IMR-90 (cell line): ENCODE measurements around the gene FAM20C. TPM values are rescaled to one million over a fixed set of nuclear protein-coding genes. Genes with fewer than 3 reads are reported as not detected.

ENCODE experiments used
- ATAC-seq: fragments of 200-7000 bp; cut with Tn5 transposase; 2 replicates; pipeline ENCODE4 v1.9.1; 2020; ENCODE audit warnings: low read depth, mild to moderate bottlenecking, moderate library complexity
- BruUV-seq: library from RNA; stranded (reverse); fragments of 400-500 nt; replicated peaks from 2 replicates; lab custom pipeline; 2021; lab: Mats Ljungman, UMichigan
- CTCF ChIA-PET: fragments of 300-600 bp; formaldehyde crosslinking; extraction: SDS; loops from one replicate; lab custom pipeline; 2021; ENCODE audit warnings: antibody characterized with exemption; lab: Yijun Ruan, JAX
- POLR2A ChIA-PET: fragments of 300-600 bp; sonication (Branson Sonifier 250); formaldehyde crosslinking; loops from one replicate; lab custom pipeline; 2022; ENCODE audit warnings: antibody characterized with exemption; ENCODE audit not compliant: unreplicated experiment; lab: Charles Lee
- DNase-seq: peaks from one replicate; pipeline ENCODE4 v3.0.0; 2013
- H2AFZ ChIP-seq: replicated peaks from 2 replicates; pipeline ENCODE3; 2013; ENCODE audit warnings: low read length, mild to moderate bottlenecking; ENCODE audit not compliant: poor library complexity
- H2AK5ac ChIP-seq: 2 replicates; pipeline ENCODE4 v1.6.1; 2013; ENCODE audit warnings: low read depth, low read length, inconsistent platforms
- H2AK9ac ChIP-seq: replicated peaks from 2 replicates; pipeline ENCODE3; 2013; ENCODE audit warnings: mild to moderate bottlenecking, low read depth, low read length, moderate library complexity; ENCODE audit not compliant: poor library complexity
- H2BK120ac ChIP-seq: 2 replicates; pipeline ENCODE4 v1.6.1; 2013; ENCODE audit warnings: low read depth, low read length, inconsistent platforms
- H2BK15ac ChIP-seq: 3 replicates; pipeline ENCODE4 v1.6.1; 2013; ENCODE audit warnings: low read depth, low read length, inconsistent platforms
- H2BK20ac ChIP-seq: 2 replicates; pipeline ENCODE4 v1.6.1; 2013; ENCODE audit warnings: low read depth, mild to moderate bottlenecking, inconsistent platforms, low read length, moderate library complexity
- H2BK5ac ChIP-seq: 2 replicates; pipeline ENCODE4 v1.6.1; 2013; ENCODE audit warnings: mild to moderate bottlenecking, low read depth, low read length, inconsistent platforms; ENCODE audit not compliant: poor library complexity, severe bottlenecking
- H3K14ac ChIP-seq: replicated peaks from 2 replicates; pipeline ENCODE4 v1.6.1; 2013; ENCODE audit warnings: low read depth, low read length, inconsistent platforms
- H3K18ac ChIP-seq: 2 replicates; pipeline ENCODE4 v1.6.1; 2013; ENCODE audit warnings: low read depth, low read length, control low read depth
- H3K23ac ChIP-seq: 2 replicates; pipeline ENCODE4 v1.6.1; 2013; ENCODE audit warnings: low read depth, low read length, inconsistent platforms
- H3K27ac ChIP-seq: 2 replicates; pipeline ENCODE4 v1.5.1; 2013; ENCODE audit warnings: mild to moderate bottlenecking, control low read depth, low read length; ENCODE audit not compliant: insufficient read depth
- H3K27me3 ChIP-seq: 2 replicates; pipeline ENCODE4 v1.6.1; 2013; ENCODE audit warnings: low read length; ENCODE audit not compliant: control insufficient read depth, insufficient read depth
- H3K36me3 ChIP-seq: 2 replicates; pipeline ENCODE4 v1.6.1; 2013; ENCODE audit warnings: low read length, mixed read lengths; ENCODE audit not compliant: control insufficient read depth, insufficient read depth
- H3K4ac ChIP-seq: 2 replicates; pipeline ENCODE4 v1.6.1; 2013; ENCODE audit warnings: low read depth, low read length, inconsistent platforms
- H3K4me1 ChIP-seq: 2 replicates; pipeline ENCODE4 v1.6.1; 2013; ENCODE audit warnings: low read length, mixed read lengths; ENCODE audit not compliant: control insufficient read depth, insufficient read depth
- H3K4me2 ChIP-seq: 2 replicates; pipeline ENCODE4 v1.6.1; 2013; ENCODE audit warnings: low read depth, mild to moderate bottlenecking, control low read depth, low read length, moderate library complexity
- H3K4me3 ChIP-seq: 2 replicates; pipeline ENCODE4 v1.5.1; 2013; ENCODE audit warnings: low read depth, mild to moderate bottlenecking, control low read depth, low read length, moderate library complexity; ENCODE audit not compliant: insufficient read depth
- H3K56ac ChIP-seq: 2 replicates; pipeline ENCODE4 v1.6.1; 2013; ENCODE audit warnings: low read length, inconsistent platforms; ENCODE audit not compliant: insufficient read depth; ENCODE audit errors: extremely low read depth
- H3K79me1 ChIP-seq, 2 experiments: 2 replicates each; pipeline ENCODE4 v1.6.1; 2013; ENCODE audit warnings: low read length in 2 of 2, inconsistent platforms in 1 of 2, low read depth in 1 of 2
- H3K9ac ChIP-seq: 2 replicates; pipeline ENCODE4 v1.6.1; 2013; ENCODE audit warnings: low read depth, low read length, control low read depth
- H3K9me1 ChIP-seq: 2 replicates; pipeline ENCODE4 v1.6.1; 2013; ENCODE audit warnings: low read length, inconsistent platforms; ENCODE audit not compliant: insufficient read depth
- H3K9me3 ChIP-seq: 2 replicates; pipeline ENCODE4 v1.6.1; 2013; ENCODE audit warnings: low read length; ENCODE audit not compliant: control insufficient read depth, insufficient read depth
- H4K20me1 ChIP-seq: 2 replicates; pipeline ENCODE4 v1.6.1; 2013; ENCODE audit warnings: low read length, inconsistent platforms; ENCODE audit not compliant: insufficient read depth
- H4K5ac ChIP-seq: 2 replicates; pipeline ENCODE4 v1.6.1; 2013; ENCODE audit warnings: mild to moderate bottlenecking, low read depth, low read length, control low read depth
- H4K8ac ChIP-seq, 2 experiments: 2 replicates each; pipeline ENCODE4 v1.6.1; 2013; ENCODE audit warnings: low read depth in 2 of 2, low read length in 2 of 2, control low read depth in 1 of 2, inconsistent platforms in 1 of 2
- H4K91ac ChIP-seq: 2 replicates; pipeline ENCODE4 v1.6.1; 2013; ENCODE audit warnings: low read depth, low read length, inconsistent platforms; ENCODE audit not compliant: insufficient read depth
- FOS ChIP-seq: fragments of 150-350 bp; IDR thresholded peaks from 2 replicates; pipeline ENCODE4 v1.6.1; 2016; ENCODE audit warnings: low read depth, low read length
- MXI1 ChIP-seq: IDR thresholded peaks from 2 replicates; pipeline ENCODE4 v1.6.1; 2012; ENCODE audit warnings: low read depth, mild to moderate bottlenecking, low read length, moderate library complexity, borderline replicate concordance
- USF2 ChIP-seq: fragments of 150-350 bp; IDR thresholded peaks from 2 replicates; pipeline ENCODE4 v1.6.1; 2017; ENCODE audit warnings: mild to moderate bottlenecking, antibody characterized with exemption, low read length, low read depth
- WGBS, 2 experiments: methylation state at CpG; one replicate each; pipeline versions ENCODE4 v1.1.5 to v1.1.7; 2013; ENCODE audit warnings: missing lambda C conversion rate in 2 of 2; ENCODE audit not compliant: insufficient read length in 1 of 2; ENCODE audit errors: extremely low coverage in 2 of 2; 5-methylcytosine and 5-hydroxymethylcytosine counted together
- dilution Hi-C: fragments of 300-500 bp; cut with HindIII; formaldehyde crosslinking; loops from one replicate; pipeline ENCODE4 v1.14.3; 2018; ENCODE audit warnings: low sequenced_read_pairs; ENCODE audit not compliant: unreplicated experiment
- in situ Hi-C: fragments of 300-500 bp; cut with MboI; formaldehyde crosslinking; loops from 3 replicates; pipeline ENCODE4 v1.14.3; 2019; ENCODE audit warnings: low sequenced_read_pairs, inconsistent platforms, mixed read lengths
- intact Hi-C: fragments of 100-400 bp; cut with micrococcal nuclease; formaldehyde crosslinking; loops from 2 replicates; pipeline ENCODE4 v1.10.0; 2022
- polyA plus RNA-seq, 3 experiments: library from polyadenylated mRNA; depleted of rRNA; stranded (reverse); fragments of >200 nt; gene quantifications; 2 replicates each; pipeline ENCODE4 v1.2.3, GENCODE V29; 2012; ENCODE audit warnings: low replicate concordance in 1 of 3
- total RNA-seq: library from RNA; depleted of rRNA; stranded (reverse); fragments of >200 nt; gene quantifications from 2 replicates; pipeline ENCODE4 v1.2.3, GENCODE V29; 2012

Gene FAM20C
- total and polyA plus RNA-seq, 2 of the 4 experiments (the other 2 are of a cell fraction), result 7.7 to 36.6 TPM

- peaks cover 48 to 85% of the 10 kb centered on the region in 2 experiments for H3K79me1 ChIP-seq
- intact Hi-C loops, result no loop called here
- ATAC-seq, result no peak
Measured at GRCh38 chr7:199483-200249, 7.3 kb downstream of the FAM20C start.

More at GRCh38 chr7:199483-200249, 7.3 kb downstream of the FAM20C start:
- no peak overlapping the region for H2AK9ac ChIP-seq
- ChIA-PET CTCF (no interaction called here), POLR2A (no interaction called here)
- H2AFZ ChIP-seq, result no peak overlapping the region
- H3K27me3 ChIP-seq, result no peaks in the 10 kb centered on the region
- H3K4me1 ChIP-seq, result peaks cover 16% of the 10 kb centered on the region
- H4K8ac ChIP-seq, result no peak overlapping the region
- in situ Hi-C loops (no loop called here), dilution Hi-C loops (no loop called here)
- BruUV-seq, result no TSS peak
- no peak overlapping the region for H3K4me3 ChIP-seq
- peaks cover 93% of the 10 kb centered on the region for H3K36me3 ChIP-seq
- no peak overlapping the region for H3K4ac ChIP-seq
- no peak overlapping the region for H2BK15ac ChIP-seq
- no peak overlapping the region; the same call in 1 of the 2 replicates for H3K56ac ChIP-seq
- no peak overlapping the region for H2BK5ac ChIP-seq
- H3K9me1 ChIP-seq, result peaks cover 16% of the 10 kb centered on the region
- no peak overlapping the region for H4K5ac ChIP-seq
- 90% methylated on average over 2 of the region's 17 CpGs; no CpG with 5 or more reads in 1 of the 2 experiments for WGBS, 2 experiments
- no peak overlapping the region for H2BK20ac ChIP-seq
- no peak overlapping the region for H3K14ac ChIP-seq
- H3K23ac ChIP-seq, result no peak overlapping the region
- no peak overlapping the region for H3K9ac ChIP-seq
- no peak overlapping the region for H3K27ac ChIP-seq
- peaks cover 97% of the 10 kb centered on the region for H4K20me1 ChIP-seq
- TF ChIP-seq USF2, result no peak
- no peak for TF ChIP-seq MXI1
- TF ChIP-seq FOS, result no peak
- H2AK5ac ChIP-seq, result no peak overlapping the region
- H3K9me3 ChIP-seq, result no peaks in the 10 kb centered on the region
- DNase-seq, result no peak
- H3K18ac ChIP-seq, result no peak overlapping the region
- no peak overlapping the region for H3K4me2 ChIP-seq
- no peak overlapping the region for H2BK120ac ChIP-seq
- H4K91ac ChIP-seq, result no peak overlapping the region
